Measurements from ENCODE around the gene AIG1. TPM values are rescaled to one million over a fixed set of nuclear protein-coding genes. Genes with fewer than 3 reads are reported as not detected.

Gene AIG1
- total RNA-seq, 3 donors from 2014 or later (not counting 1 experiment from before 2014, with no cell fraction given) = 5.6 to 8.9 (median 6.2) TPM

- Mint-ChIP-seq H3K4me1 (no peaks in the 10 kb centered on the region), H3K36me3 (no peaks in the 10 kb centered on the region), H3K27me3 (ENCODE audit: low read depth in 2 of 2) (peaks cover 8 to 29% of the 10 kb centered on the region in 2 donors), H3K9me3 (no peaks in the 10 kb centered on the region), H3K4me3 (no peak overlapping the region), H3K27ac (no peak overlapping the region)
- Histone ChIP-seq H3K36me3 (ENCODE audit: control insufficient read depth, insufficient read depth, low read length) (no peaks in the 10 kb centered on the region), H3K4me1 (ENCODE audit: control insufficient read depth, insufficient read depth, low read length) (no peaks in the 10 kb centered on the region), H3K27ac (ENCODE audit: low read length) (no peak overlapping the region), H3K9me3 (ENCODE audit: control insufficient read depth, insufficient read depth, low read length) (no peaks in the 10 kb centered on the region), H3K27me3 (ENCODE audit: control insufficient read depth, insufficient read depth, low read length) (no peaks in the 10 kb centered on the region), H3K4me3 (ENCODE audit: low read length) (no peak overlapping the region)
- WGBS (ENCODE audit: insufficient coverage) = 72% methylated on average over 2 of the region's 2 CpGs
- intact Hi-C loops (cut with micrococcal nuclease) = no loop called here
- ATAC-seq (no peak), DNase-seq (no peak)
- no peak for TF ChIP-seq CTCF (IDR thresholded peaks at IDR 0.05)
Measured at GRCh38 chr6:143362192-143362558, 301.5 kb downstream of the AIG1 start.

- TF ChIP-seq CTCF (IDR thresholded peaks at IDR 0.05) = no peak
- Mint-ChIP-seq H3K9me3 (no peaks in the 10 kb centered on the region), H3K27ac (no peak overlapping the region), H3K36me3 (no peaks in the 10 kb centered on the region), H3K4me1 (no peaks in the 10 kb centered on the region), H3K27me3 (ENCODE audit: low read depth in 2 of 2) (peaks cover 12 to 23% of the 10 kb centered on the region in 2 donors), H3K4me3 (no peak overlapping the region)
- Histone ChIP-seq H3K4me1 (ENCODE audit: control insufficient read depth, insufficient read depth, low read length) (no peaks in the 10 kb centered on the region), H3K36me3 (ENCODE audit: control insufficient read depth, insufficient read depth, low read length) (no peaks in the 10 kb centered on the region), H3K27ac (ENCODE audit: low read length) (no peak overlapping the region), H3K27me3 (ENCODE audit: control insufficient read depth, insufficient read depth, low read length) (no peaks in the 10 kb centered on the region), H3K9me3 (ENCODE audit: control insufficient read depth, insufficient read depth, low read length) (no peaks in the 10 kb centered on the region), H3K4me3 (ENCODE audit: low read length) (no peak overlapping the region)
- intact Hi-C loops (cut with micrococcal nuclease) = no loop called here
- ATAC-seq (no peak), DNase-seq (no peak)
- 100% methylated on average over 1 of the region's 2 CpGs for WGBS (ENCODE audit: insufficient coverage)
Measured at GRCh38 chr6:143363299-143363698, 302.6 kb downstream of the AIG1 start.

GRCh38 chr6:143368426-143368825 lies 307.7 kb downstream of the AIG1 start:
- intact Hi-C loops (cut with micrococcal nuclease) = no loop called here
- H3K9me3 Mint-ChIP-seq = no peaks in the 10 kb centered on the region

More at GRCh38 chr6:143368426-143368825, 307.7 kb downstream of the AIG1 start:
- Mint-ChIP-seq H3K27ac (no peak overlapping the region), H3K4me3 (no peak overlapping the region), H3K27me3 (ENCODE audit: low read depth in 2 of 2) (peaks cover 0 to 12% of the 10 kb centered on the region in 2 donors), H3K4me1 (no peaks in the 10 kb centered on the region), H3K36me3 (no peaks in the 10 kb centered on the region)
- ATAC-seq = no peak
- Histone ChIP-seq H3K4me3 (ENCODE audit: low read length) (no peak overlapping the region), H3K36me3 (ENCODE audit: control insufficient read depth, insufficient read depth, low read length) (no peaks in the 10 kb centered on the region), H3K27me3 (ENCODE audit: control insufficient read depth, insufficient read depth, low read length) (no peaks in the 10 kb centered on the region), H3K9me3 (ENCODE audit: control insufficient read depth, insufficient read depth, low read length) (no peaks in the 10 kb centered on the region), H3K27ac (ENCODE audit: low read length) (no peak overlapping the region), H3K4me1 (ENCODE audit: control insufficient read depth, insufficient read depth, low read length) (no peaks in the 10 kb centered on the region)
- DNase-seq = no peak
- WGBS (ENCODE audit: insufficient coverage) = no CpG with 5 or more reads among the region's 2 CpGs
- no peak for TF ChIP-seq CTCF (IDR thresholded peaks at IDR 0.05)
